ENCODE measurements around the gene TMEM11. TPM values are rescaled to one million over a fixed set of nuclear protein-coding genes. Genes with fewer than 3 reads are reported as not detected.
A peak's percentile ranks its signal among the peaks of the same experiment; 100 is the strongest.

Gene TMEM11, protein sequence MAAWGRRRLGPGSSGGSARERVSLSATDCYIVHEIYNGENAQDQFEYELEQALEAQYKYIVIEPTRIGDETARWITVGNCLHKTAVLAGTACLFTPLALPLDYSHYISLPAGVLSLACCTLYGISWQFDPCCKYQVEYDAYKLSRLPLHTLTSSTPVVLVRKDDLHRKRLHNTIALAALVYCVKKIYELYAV
- total RNA-seq (2014; rRNA removed; shearing (Covaris generic)) = 18.2 and 29.4 TPM in 2 replicates
- 66.5 and 66.9 TPM in 2 replicates for polyA plus RNA-seq (2016; fragmentation: Nextera tagmentation; extraction: Ambion mirVana)

DNA sequence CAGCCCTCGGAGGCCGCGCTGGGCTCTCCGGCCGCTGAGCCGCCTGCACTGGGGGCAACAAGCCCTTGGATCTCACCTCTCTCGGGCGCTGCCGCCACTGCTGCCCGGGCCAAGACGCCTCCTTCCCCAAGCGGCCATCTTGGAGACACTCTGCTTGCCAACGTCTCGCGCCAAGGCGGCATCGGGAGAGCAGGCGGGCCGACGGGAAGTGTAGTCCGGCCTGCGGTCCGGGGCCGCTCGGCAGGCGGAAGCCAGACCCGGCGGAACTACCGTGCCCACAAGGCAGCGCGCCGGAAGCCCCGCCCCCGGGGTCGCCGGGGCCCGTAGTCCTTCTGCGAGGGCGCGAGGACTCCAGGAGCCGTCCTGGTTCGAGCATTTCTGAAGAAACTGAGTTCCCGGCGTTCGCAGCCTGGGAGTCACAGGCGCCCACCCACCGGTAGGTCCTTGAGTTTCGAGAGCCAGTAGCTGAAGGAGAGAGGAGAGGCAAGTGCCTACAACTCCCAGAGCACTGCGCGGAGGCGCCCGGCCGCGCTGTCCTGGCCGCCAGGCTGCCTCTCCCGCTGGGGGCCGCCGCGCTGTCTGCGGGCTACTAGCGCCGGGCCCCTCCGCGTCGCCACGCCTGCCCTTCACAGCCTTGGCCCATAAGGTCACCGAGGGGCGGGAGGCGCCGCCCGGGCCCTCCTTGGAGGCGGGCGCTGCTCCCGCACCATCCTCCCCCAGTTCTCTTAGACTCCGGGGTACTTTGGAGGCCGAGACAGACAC is at the start of gene TMEM11:
Gene TMEM11 (minus strand): TSS at position 147 of the 762 bp plus-strand sequence. CDS start 9 bp downstream, at position 138.
- Histone ChIP-seq H3K4me2 (ENCODE audit: unreplicated experiment) (peak within 1 kb of the TSS; percentile 97), H3K79me2 (ENCODE audit: insufficient read depth) (peaks cover 91% of the 10 kb centered on the region), H3K36me3 (ENCODE audit: low read depth) (no peaks in the 10 kb centered on the region; the same call in 1 of the 2 replicates), H3K9me3 (ENCODE audit: low read depth) (no peaks in the 10 kb centered on the region), H3K9me2 (ENCODE audit: insufficient read depth) (no peaks in the 10 kb centered on the region), H3K4me3 (peak within 1 kb of the TSS; percentile 96), H3K27me3 (replicated peaks; ENCODE audit: insufficient read depth) (no peaks in the 10 kb centered on the region), H4K20me1 (ENCODE audit: insufficient read depth) (peaks cover 5% of the 10 kb centered on the region; the same call in 1 of the 2 replicates), H2AFZ (peak within 1 kb of the TSS; percentile 74), H3K9ac (peak within 1 kb of the TSS; percentile 98), H3K27ac (peak within 1 kb of the TSS; percentile 96), H3F3A (ENCODE audit: insufficient read depth) (peaks cover 20% of the 10 kb centered on the region), H3K4me1 (ENCODE audit: insufficient read depth) (peaks cover 29% of the 10 kb centered on the region)
- whole genome bisulfite sequencing, 2 experiments (ENCODE audit: low coverage in 1 of 2, low lambda C conversion rate in 2 of 2, missing lambda C conversion rate in 2 of 2) = 1% methylated on average over 54 to 67 of the region's 76 CpGs
- peak; percentile 100 for DNase-seq
- in situ Hi-C loops (cut with MboI) = no loop called here
- no peak for TF ChIP-seq EZH2 (IDR thresholded peaks at IDR 0.05; ENCODE audit: insufficient read depth, poor library complexity, severe bottlenecking)
- TF ChIP-seq EZH2phosphoT487 (IDR thresholded peaks at IDR 0.05; ENCODE audit: insufficient read depth, low read depth) = no peak

DNA sequence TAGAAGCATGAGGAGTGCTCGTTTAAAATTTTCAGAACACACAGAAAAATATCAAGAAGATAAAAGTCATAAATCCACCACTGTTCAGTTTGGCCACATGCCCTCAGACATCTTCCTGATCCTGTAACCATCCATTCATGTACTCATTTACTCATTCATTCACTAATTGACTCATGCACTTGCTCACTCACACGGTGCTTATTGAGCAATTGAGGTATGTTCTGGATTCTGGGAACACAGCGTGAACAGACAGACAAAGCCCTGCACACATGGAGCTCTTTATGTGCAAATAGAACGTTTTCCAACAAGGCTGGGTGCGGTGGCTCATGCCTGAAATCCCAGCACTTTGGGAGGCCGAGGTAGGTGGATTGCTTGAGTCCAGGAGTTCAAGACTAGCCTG is 49.4 kb upstream of the TMEM11 start:
- 13 to 17% methylated on average over 6 of the region's 6 CpGs for WGBS, 2 experiments (ENCODE audit: low coverage in 1 of 2, low lambda C conversion rate in 2 of 2, missing lambda C conversion rate in 2 of 2)
- no peaks in the 10 kb centered on the region for H3K36me3 ChIP-seq (ENCODE audit: low read depth)
- H3K9me3 ChIP-seq (ENCODE audit: low read depth) = no peaks in the 10 kb centered on the region
- no peaks in the 10 kb centered on the region for H3K27me3 ChIP-seq (replicated peaks; ENCODE audit: insufficient read depth)
- H3K9me2 ChIP-seq (ENCODE audit: insufficient read depth) = no peaks in the 10 kb centered on the region
- H3K4me1 ChIP-seq (ENCODE audit: insufficient read depth) = no peaks in the 10 kb centered on the region
- no peaks in the 10 kb centered on the region for H3K79me2 ChIP-seq (ENCODE audit: insufficient read depth)
- H2AFZ ChIP-seq = no peak overlapping the region
- no peaks in the 10 kb centered on the region for H4K20me1 ChIP-seq (ENCODE audit: insufficient read depth)
- no peak for TF ChIP-seq EZH2 (IDR thresholded peaks at IDR 0.05; ENCODE audit: insufficient read depth, poor library complexity, severe bottlenecking)
- TF ChIP-seq EZH2phosphoT487 (IDR thresholded peaks at IDR 0.05; ENCODE audit: insufficient read depth, low read depth) = no peak
- peak; percentile 90 for DNase-seq
- peak overlapping the region; percentile 46; the same call in 1 of the 2 replicates for H3K27ac ChIP-seq
- no peak overlapping the region for H3K4me2 ChIP-seq (ENCODE audit: unreplicated experiment)
- H3K9ac ChIP-seq = no peak overlapping the region
- H3K4me3 ChIP-seq = no peak overlapping the region
- in situ Hi-C loops (cut with MboI) = loop anchor here (10.0 kb wide), 1 partner anchor 139 kb away; the partner anchor contains the start of gene DHRS7B
- H3F3A ChIP-seq (ENCODE audit: insufficient read depth) = peaks cover 9% of the 10 kb centered on the region; the same call in 1 of the 2 replicates

DNA sequence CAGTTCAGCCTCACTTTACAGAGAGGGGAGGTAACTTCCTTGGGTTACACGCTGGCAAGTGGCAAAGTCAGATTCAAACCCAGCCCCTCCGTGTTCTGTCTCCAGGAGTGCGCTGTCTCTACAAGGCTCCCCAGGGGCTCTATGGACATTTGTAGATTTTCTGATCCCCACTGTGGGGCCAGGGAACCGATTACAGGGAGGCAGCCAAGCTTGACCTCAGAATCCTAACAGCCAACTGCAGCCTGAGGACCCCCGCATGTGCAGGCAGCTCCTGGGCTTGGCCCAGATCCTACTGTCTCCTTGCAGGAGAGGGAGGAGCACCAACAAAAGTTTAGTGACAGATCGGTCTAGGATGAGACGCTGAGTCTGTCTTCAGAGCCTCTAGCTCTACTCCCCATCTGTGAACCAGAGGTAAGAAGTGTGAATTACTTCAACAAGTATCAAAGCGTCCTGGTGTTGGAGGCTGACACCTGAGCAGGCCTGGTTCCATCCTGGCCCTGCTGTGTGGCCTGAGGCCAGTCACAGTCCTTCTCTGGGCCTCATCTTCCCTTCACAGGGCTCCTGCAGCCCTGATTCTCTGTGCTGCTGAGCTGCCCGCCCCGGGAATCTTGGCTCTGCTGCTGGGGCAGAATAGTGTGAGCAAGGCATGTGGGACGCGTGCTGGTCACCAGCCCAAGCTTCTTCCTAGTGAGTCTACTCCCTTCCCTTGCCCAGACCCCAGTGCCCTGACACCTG is 48.5 kb upstream of the TMEM11 start:
- WGBS, 2 experiments (ENCODE audit: low coverage in 1 of 2, low lambda C conversion rate in 2 of 2, missing lambda C conversion rate in 2 of 2) = 69 to 72% methylated on average over 12 of the region's 12 CpGs
- no peak for DNase-seq
- Histone ChIP-seq H3K79me2 (ENCODE audit: insufficient read depth) (no peaks in the 10 kb centered on the region), H3K9ac (no peak overlapping the region), H3K27me3 (replicated peaks; ENCODE audit: insufficient read depth) (no peaks in the 10 kb centered on the region), H3K27ac (no peak overlapping the region), H3K4me3 (no peak overlapping the region), H2AFZ (no peak overlapping the region), H3F3A (ENCODE audit: insufficient read depth) (peaks cover 9% of the 10 kb centered on the region; the same call in 1 of the 2 replicates), H4K20me1 (ENCODE audit: insufficient read depth) (no peaks in the 10 kb centered on the region), H3K9me2 (ENCODE audit: insufficient read depth) (no peaks in the 10 kb centered on the region), H3K4me2 (ENCODE audit: unreplicated experiment) (no peak overlapping the region), H3K9me3 (ENCODE audit: low read depth) (no peaks in the 10 kb centered on the region), H3K4me1 (ENCODE audit: insufficient read depth) (no peaks in the 10 kb centered on the region), H3K36me3 (ENCODE audit: low read depth) (no peaks in the 10 kb centered on the region)
- no peak for TF ChIP-seq EZH2 (IDR thresholded peaks at IDR 0.05; ENCODE audit: insufficient read depth, poor library complexity, severe bottlenecking)
- no peak for TF ChIP-seq EZH2phosphoT487 (IDR thresholded peaks at IDR 0.05; ENCODE audit: insufficient read depth, low read depth)
- in situ Hi-C loops (cut with MboI) = loop anchor here (10.0 kb wide), 1 partner anchor 138 kb away; the partner anchor contains the start of gene DHRS7B

DNA sequence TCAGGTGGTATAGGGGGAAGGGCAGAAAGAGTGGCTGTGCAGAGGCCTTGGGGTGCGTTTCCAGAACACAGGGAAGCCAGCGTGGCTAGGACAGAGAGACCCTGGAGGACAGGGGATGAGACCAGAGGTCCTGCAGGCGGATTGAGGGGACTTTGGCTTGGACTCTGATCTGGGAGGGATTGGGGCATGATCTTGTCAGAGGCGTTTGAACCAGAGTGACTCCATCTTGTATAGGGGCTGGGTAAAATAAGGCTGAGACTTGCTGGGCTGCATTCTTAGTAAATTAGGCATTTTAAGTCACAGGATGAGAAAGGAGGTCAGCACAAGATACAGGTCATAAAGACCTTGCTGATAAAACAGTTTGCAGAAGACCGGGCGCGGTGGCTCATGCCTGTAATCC is 44.6 kb upstream of the TMEM11 start:
- no peaks in the 10 kb centered on the region for H4K20me1 ChIP-seq (ENCODE audit: insufficient read depth)
- WGBS, 2 experiments (ENCODE audit: low coverage in 1 of 2, low lambda C conversion rate in 2 of 2, missing lambda C conversion rate in 2 of 2) = 82 to 89% methylated on average over 7 of the region's 7 CpGs

More for the DNA sequence above, 44.6 kb upstream of the TMEM11 start:
- no peaks in the 10 kb centered on the region for H3K4me1 ChIP-seq (ENCODE audit: insufficient read depth)
- no peaks in the 10 kb centered on the region for H3K27me3 ChIP-seq (replicated peaks; ENCODE audit: insufficient read depth)
- no peaks in the 10 kb centered on the region for H3K9me2 ChIP-seq (ENCODE audit: insufficient read depth)
- no peak for TF ChIP-seq EZH2 (IDR thresholded peaks at IDR 0.05; ENCODE audit: insufficient read depth, poor library complexity, severe bottlenecking)
- no peak for TF ChIP-seq EZH2phosphoT487 (IDR thresholded peaks at IDR 0.05; ENCODE audit: insufficient read depth, low read depth)
- H3K4me3 ChIP-seq = no peak overlapping the region
- H3K27ac ChIP-seq = no peak overlapping the region
- no peak overlapping the region for H3K9ac ChIP-seq
- H2AFZ ChIP-seq = no peak overlapping the region
- H3K79me2 ChIP-seq (ENCODE audit: insufficient read depth) = no peaks in the 10 kb centered on the region
- peaks cover 6% of the 10 kb centered on the region; the same call in 1 of the 2 replicates for H3F3A ChIP-seq (ENCODE audit: insufficient read depth)
- no peak for DNase-seq
- H3K4me2 ChIP-seq (ENCODE audit: unreplicated experiment) = no peak overlapping the region
- no peaks in the 10 kb centered on the region for H3K9me3 ChIP-seq (ENCODE audit: low read depth)
- H3K36me3 ChIP-seq (ENCODE audit: low read depth) = no peaks in the 10 kb centered on the region
- in situ Hi-C loops (cut with MboI) = no loop called here

Measured in GM23248 (cell line).